Measurements from ENCODE around the gene PTPRN2. TPM values are rescaled to one million over a fixed set of nuclear protein-coding genes. Genes with fewer than 3 reads are reported as not detected.

PTPRN2 gene
- polyA plus RNA-seq, 1 of the 3 experiments (the other 2 are of a cell fraction), result 4.0 TPM

DNA sequence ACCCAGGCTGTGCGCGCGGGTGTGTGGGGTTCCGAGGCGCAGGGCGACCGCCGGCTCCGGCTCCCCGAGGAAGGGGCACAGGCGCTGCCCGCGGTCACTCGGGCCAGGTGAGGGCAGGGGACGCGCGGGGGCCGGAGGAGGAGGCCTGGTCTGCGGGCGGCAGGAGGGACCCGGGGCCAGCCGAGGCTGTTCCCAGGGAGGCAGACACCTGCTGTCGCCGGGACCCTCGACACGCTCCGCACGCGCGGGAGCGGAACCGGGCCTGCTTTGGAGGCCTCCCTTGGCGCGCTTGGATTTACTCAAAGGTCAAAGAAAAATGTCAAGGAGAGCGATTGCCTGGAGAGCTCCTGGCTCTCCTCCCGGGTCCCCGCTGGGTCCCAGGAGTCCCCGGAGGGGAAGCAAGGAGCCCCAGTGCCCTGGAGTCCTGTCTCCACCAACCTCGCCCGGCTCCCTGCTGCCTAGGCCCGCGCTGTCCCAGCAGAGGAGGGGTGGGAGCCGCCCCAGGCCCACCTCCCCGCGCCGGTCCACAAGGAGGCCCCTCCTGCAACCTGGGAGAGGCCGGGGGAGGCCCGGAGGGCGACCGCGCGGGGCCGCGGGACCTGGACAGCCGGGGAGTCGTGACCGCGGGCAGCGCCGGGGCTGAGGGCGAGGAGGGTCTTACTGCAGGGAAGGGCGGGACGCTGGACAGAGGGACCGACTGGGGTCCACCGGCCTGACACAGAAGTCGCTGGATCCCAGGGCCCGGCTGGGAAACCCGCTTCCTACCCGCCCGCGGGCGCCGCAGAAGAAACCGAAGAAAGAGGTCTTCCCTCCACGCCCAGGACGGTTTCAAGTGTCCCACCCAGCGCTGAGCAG lies 902.0 kb downstream of the PTPRN2 start:
- Histone ChIP-seq H3K9me2 (no peaks in the 10 kb centered on the region), H3K79me2 (ENCODE audit: insufficient read depth) (peaks cover 5% of the 10 kb centered on the region; the same call in 1 of the 2 replicates), H4K20me1 (ENCODE audit: insufficient read depth) (no peaks in the 10 kb centered on the region), H3K27ac (ENCODE audit: low read depth in 2 of 2, low read length in 1 of 2) (no peak overlapping the region), H3K36me3 (replicated peaks in 1 of 2; ENCODE audit: control insufficient read depth in 1 of 2, insufficient read depth in 2 of 2, low read length in 1 of 2) (peaks cover 6 to 26% of the 10 kb centered on the region in 2 experiments), H2AFZ (ENCODE audit: low read depth) (no peak overlapping the region), H3F3A (replicated peaks; ENCODE audit: insufficient read depth) (peaks cover 8% of the 10 kb centered on the region), H3K9ac (no peak overlapping the region), H3K4me1 (ENCODE audit: control insufficient read depth in 1 of 2, insufficient read depth in 2 of 2, low read depth in 1 of 2, low read length in 1 of 2) (peaks cover 0 to 14% of the 10 kb centered on the region in 2 experiments; a peak in 2 of 4 replicates), H3K4me2 (no peak overlapping the region), H3K27me3 (ENCODE audit: insufficient read depth) (no peaks in the 10 kb centered on the region), H3K4me3 (ENCODE audit: low read depth in 2 of 2, low read length in 1 of 2) (no peak overlapping the region), H3K9me3 (no peaks in the 10 kb centered on the region)
- ChIA-PET CTCF (no interaction called here), POLR2A (no interaction called here)
- DNase-seq, result peak; percentile 44
- WGBS (ENCODE audit: low lambda C conversion rate), result 92% methylated on average over 70 of the region's 77 CpGs
- TF ChIP-seq RCOR1 (IDR thresholded peaks at IDR 0.05; ENCODE audit: low read length), result no peak
- no peak for TF ChIP-seq RFX5 (IDR thresholded peaks at IDR 0.05; ENCODE audit: low read length)
- TF ChIP-seq NFIC (IDR thresholded peaks at IDR 0.05; ENCODE audit: borderline replicate concordance), result no peak
- TF ChIP-seq EP300 (IDR thresholded peaks at IDR 0.05; ENCODE audit: borderline replicate concordance in 1 of 2, low read depth in 1 of 2, low read length in 1 of 2), result no peak
- no peak for TF ChIP-seq YY1 (IDR thresholded peaks at IDR 0.05; ENCODE audit: low read depth)
- TF ChIP-seq, protein P1, sequence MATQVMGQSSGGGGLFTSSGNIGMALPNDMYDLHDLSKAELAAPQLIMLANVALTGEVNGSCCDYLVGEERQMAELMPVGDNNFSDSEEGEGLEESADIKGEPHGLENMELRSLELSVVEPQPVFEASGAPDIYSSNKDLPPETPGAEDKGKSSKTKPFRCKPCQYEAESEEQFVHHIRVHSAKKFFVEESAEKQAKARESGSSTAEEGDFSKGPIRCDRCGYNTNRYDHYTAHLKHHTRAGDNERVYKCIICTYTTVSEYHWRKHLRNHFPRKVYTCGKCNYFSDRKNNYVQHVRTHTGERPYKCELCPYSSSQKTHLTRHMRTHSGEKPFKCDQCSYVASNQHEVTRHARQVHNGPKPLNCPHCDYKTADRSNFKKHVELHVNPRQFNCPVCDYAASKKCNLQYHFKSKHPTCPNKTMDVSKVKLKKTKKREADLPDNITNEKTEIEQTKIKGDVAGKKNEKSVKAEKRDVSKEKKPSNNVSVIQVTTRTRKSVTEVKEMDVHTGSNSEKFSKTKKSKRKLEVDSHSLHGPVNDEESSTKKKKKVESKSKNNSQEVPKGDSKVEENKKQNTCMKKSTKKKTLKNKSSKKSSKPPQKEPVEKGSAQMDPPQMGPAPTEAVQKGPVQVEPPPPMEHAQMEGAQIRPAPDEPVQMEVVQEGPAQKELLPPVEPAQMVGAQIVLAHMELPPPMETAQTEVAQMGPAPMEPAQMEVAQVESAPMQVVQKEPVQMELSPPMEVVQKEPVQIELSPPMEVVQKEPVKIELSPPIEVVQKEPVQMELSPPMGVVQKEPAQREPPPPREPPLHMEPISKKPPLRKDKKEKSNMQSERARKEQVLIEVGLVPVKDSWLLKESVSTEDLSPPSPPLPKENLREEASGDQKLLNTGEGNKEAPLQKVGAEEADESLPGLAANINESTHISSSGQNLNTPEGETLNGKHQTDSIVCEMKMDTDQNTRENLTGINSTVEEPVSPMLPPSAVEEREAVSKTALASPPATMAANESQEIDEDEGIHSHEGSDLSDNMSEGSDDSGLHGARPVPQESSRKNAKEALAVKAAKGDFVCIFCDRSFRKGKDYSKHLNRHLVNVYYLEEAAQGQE (IDR thresholded peaks at IDR 0.05; ENCODE audit: low read depth, low read length), result no peak
- TF ChIP-seq MXI1 (IDR thresholded peaks at IDR 0.05; ENCODE audit: low read depth, low read length), result no peak
- TF ChIP-seq, protein P2, sequence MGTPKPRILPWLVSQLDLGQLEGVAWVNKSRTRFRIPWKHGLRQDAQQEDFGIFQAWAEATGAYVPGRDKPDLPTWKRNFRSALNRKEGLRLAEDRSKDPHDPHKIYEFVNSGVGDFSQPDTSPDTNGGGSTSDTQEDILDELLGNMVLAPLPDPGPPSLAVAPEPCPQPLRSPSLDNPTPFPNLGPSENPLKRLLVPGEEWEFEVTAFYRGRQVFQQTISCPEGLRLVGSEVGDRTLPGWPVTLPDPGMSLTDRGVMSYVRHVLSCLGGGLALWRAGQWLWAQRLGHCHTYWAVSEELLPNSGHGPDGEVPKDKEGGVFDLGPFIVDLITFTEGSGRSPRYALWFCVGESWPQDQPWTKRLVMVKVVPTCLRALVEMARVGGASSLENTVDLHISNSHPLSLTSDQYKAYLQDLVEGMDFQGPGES (IDR thresholded peaks at IDR 0.05; ENCODE audit: low read depth, low read length), result no peak
- no peak for TF ChIP-seq TEAD4 (IDR thresholded peaks at IDR 0.05; ENCODE audit: borderline replicate concordance, insufficient read depth)
- TF ChIP-seq GATA2 (CRISPR knock-in tag; IDR thresholded peaks at IDR 0.05), result no peak
- TF ChIP-seq, protein P3, sequence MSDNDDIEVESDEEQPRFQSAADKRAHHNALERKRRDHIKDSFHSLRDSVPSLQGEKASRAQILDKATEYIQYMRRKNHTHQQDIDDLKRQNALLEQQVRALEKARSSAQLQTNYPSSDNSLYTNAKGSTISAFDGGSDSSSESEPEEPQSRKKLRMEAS (IDR thresholded peaks at IDR 0.05; ENCODE audit: low read depth), result no peak
- no peak for TF ChIP-seq USF1 (IDR thresholded peaks at IDR 0.05; ENCODE audit: borderline replicate concordance, low read depth)
- TF ChIP-seq SMC3 (IDR thresholded peaks at IDR 0.05; ENCODE audit: low read depth, low read length), result no peak
- no peak for TF ChIP-seq FOSL2 (IDR thresholded peaks at IDR 0.05; ENCODE audit: borderline replicate concordance, low read depth)
- TF ChIP-seq FOXJ3 (CRISPR knock-in tag; IDR thresholded peaks at IDR 0.05), result no peak
- TF ChIP-seq FOXM1 (IDR thresholded peaks at IDR 0.05; ENCODE audit: low read depth), result no peak
- TF ChIP-seq CHD2 (IDR thresholded peaks at IDR 0.05; ENCODE audit: low read length, partially characterized antibody), result no peak
- no peak for TF ChIP-seq EZH2phosphoT487 (IDR thresholded peaks at IDR 0.05; ENCODE audit: borderline replicate concordance, low read depth)
- no peak for TF ChIP-seq ZBTB33 (IDR thresholded peaks at IDR 0.05; ENCODE audit: borderline replicate concordance, low read depth)
- TF ChIP-seq MEF2A (IDR thresholded peaks at IDR 0.05; ENCODE audit: borderline replicate concordance, low read depth), result no peak
